CD4-positive, alpha-beta T cell treated with Interleukin-1 beta for 1 hour (primary cell): ENCODE data around the gene DKK2.

ENCODE experiments used
- DNase-seq, 2 donors: peaks; one replicate each; pipeline ENCODE4 v3.0.0-alpha.2; 2020 to 2022

Gene DKK2, protein sequence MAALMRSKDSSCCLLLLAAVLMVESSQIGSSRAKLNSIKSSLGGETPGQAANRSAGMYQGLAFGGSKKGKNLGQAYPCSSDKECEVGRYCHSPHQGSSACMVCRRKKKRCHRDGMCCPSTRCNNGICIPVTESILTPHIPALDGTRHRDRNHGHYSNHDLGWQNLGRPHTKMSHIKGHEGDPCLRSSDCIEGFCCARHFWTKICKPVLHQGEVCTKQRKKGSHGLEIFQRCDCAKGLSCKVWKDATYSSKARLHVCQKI

DNA sequence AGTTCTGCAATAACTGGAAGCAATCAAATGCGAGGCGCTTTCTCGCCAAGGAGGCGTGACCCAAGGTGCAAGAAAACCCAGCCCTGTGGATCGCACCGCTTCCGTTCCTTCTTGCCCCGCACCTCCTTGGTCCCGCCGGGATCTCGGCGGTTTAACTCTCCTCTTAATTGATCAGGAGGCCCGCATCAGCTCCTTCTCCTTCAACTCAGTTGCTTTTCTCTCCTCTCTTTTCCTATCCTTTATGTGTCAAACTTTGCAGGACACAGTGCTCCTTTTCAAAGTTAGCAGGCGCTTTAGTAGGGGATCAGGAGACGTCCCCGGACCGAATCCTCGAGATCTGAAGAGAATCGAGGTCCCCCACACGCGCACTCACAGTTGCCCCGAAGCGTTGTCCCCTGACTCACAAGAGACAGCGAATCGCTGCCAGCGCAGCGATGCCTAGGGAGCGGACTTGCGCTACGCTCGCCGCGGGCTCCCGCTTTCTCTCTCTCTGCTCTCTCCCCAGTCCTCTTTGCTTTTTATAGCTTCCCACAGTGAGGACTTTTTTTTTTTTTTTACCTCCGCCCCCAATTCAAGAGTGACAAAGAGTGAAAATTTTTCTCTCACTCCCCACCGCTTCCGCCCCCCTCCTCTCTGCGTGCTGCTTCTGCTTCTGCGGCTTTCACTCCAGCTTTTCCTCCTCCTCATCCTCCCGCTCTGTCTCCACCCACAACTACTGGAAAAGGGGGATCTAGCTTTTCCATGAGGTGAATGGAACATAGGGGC lies at the start of gene DKK2:
Gene DKK2, minus strand, starts transcription at position 495 of the 765 bp plus-strand sequence. CDS start 722 bp downstream, outside the sequence.
- no peak for DNase-seq

DNA sequence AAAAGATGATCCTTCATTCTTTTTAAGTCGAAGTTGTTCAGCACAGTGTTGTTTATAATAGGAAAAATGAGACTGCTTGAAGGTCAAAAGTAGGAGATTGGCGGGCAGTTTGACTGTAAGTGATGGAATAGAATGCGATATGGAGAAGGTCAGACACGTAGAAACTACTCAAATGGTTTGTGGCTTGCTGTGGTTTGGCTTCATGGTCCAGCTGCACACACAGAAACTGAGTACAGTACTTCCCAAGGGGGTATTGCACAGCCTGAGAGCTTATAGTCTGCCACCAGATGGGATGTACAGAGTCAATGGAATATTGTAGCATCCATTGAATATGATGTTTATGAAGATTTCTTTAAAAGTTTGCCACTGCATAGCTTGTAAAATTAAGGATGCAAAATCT lies 41.1 kb upstream of the DKK2 start:
- no peak for DNase-seq

DNA sequence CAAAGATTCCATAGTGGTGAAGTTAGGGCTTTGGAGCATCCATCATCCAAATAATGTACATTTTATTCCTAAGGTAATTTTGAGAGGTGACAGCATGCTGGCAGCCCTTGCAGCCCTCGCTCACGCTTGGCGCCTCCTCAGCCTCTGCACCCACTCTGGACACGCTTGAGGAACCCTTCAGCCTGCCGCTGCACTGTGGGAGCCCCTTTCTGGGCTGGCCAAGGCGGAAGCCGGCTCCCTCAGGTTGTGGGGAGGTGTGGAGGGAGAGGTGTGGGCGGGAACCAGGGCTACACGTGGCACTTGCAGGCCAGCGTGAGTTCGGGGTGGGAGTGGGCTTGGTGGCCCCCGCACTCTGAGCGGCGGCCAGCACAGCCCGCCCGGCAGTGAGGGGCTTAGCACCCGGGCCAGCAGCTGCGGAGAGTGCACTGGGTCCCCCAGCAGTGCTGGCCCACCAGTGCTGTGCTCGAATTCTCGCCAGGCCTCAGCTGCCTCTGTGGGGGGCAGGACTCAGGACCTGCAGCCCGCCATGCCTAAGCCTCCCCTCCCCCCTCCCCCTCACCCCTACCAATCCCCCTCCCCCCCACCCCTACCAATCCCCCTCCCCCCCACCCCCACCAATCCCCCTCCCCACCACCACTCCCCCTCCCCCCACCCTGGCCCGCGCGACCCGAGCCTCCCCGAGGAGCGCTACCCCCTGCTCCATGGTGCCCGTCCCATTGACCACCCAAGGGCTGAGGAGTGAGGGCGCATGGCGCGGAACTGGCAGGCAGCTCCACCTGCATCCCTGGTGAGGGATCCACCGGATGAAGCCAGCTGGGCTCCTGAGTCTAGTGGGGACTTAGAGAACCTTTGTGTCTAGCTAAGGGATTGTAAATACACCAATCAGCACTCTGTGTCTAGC lies 37.0 kb upstream of the DKK2 start:
- no peak for DNase-seq

DNA sequence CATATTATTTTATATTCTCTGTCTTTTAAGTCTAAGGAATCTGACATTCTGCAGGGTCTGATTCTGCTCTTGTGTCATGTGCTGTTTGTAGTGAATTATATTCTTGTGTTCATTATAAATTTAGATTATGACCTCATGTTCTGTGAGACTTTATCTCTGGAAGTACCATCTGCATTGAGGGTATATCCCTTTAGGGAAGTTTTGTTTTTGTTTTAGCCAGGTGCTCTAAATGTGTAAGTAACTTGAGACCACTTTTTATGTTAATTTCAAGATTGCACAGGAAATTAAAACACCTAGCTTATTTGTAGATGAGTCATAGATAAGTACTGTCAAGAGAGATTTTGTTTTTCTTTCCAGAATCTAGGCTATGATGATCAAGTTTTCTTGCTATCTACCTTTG lies 35.0 kb upstream of the DKK2 start:
- DNase-seq, result no peak

DNA sequence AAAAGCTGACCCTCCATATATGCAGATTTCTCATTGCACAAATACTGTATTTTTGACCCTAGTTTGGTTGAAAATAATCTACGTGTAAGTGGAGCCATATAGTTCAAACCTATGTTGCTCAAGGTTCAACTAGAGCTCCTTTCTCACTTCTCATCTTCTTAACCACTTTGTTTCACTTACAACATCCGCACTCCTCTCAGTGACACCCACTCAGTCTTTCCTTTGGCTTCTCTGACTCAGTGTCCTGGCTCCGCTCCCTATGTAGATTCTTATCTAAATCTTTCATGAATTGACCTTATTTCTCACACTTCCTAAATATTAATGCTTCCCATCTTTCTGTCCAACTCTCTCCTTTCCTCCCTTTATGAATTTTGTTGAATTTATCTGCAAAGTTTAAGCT lies 32.9 kb upstream of the DKK2 start:
- no peak for DNase-seq

DNA sequence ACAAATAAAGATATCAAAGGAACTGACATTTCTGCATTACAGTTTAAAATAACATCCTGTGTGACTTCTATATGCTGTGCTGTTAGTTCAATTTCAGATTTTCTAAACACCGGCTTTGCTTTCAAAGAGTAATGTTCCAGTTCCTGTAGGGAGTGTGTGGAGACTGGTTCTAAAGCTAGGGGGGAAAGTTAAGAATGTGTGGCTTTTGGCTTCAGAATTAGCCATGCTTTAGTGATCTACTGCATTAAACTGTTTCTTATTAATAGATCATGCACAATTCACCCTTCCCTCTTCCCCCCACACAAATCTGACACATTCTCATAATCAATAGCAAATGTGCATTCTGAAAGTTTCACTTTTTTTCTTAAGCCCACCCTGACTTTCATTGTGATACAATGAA lies 32.0 kb upstream of the DKK2 start:
- DNase-seq, result no peak

DNA sequence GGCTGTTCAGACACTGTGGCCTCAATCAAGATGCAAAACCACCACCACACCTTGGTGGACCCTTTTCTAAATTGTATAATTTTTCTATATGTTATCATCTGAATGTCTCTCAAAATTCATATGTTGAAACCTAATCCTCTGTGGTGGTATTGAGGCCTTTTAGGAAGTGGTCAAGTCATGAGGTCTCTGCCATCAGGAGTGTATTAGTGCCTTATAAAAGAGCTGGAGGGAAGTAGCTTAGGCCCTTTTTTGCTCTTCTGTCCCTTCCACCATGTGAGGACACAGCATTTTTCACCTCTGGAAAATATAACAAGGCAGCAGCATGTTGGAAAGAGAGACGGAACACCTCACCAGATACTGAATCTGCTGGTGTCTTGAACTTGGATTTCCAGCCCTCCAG lies 30.5 kb upstream of the DKK2 start:
- DNase-seq, result no peak

DNA sequence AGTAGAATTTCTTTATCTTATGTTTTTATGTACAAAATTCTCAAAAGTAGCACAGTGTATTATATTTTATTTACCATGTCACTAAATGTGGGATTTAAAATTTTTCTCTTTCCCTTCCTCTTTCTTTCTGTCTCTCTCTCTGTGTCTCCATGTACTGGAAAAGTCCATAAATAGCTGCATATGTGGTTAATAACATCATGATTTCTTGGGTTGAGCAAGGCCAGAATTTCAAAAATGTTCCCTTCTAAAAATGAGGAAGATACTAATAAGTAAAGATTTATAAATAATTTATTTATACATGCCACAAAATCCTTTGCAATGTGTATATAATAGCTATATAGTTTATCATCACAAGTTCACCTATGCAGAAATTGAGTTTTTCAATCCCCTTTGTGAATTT lies 29.1 kb upstream of the DKK2 start:
- no peak for DNase-seq

DNA sequence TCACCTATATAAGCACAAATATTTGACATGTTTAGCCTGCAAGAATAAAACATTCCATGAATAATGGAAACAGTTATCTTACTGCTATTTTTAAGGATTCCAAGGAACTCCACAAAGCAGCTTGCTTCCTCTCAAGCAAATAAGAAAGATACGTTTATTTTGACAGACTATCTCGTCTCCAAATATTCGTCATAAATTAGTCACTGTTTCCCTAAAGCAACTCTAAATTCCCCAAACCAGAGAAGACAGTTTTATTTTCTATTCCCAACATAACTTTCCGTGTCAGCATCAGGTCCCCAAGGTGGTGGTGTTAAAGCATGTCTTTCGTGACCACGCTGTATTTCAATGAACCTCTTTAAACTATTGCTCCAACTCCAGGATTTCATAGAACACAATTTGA lies 24.3 kb upstream of the DKK2 start:
- no peak for DNase-seq

DNA sequence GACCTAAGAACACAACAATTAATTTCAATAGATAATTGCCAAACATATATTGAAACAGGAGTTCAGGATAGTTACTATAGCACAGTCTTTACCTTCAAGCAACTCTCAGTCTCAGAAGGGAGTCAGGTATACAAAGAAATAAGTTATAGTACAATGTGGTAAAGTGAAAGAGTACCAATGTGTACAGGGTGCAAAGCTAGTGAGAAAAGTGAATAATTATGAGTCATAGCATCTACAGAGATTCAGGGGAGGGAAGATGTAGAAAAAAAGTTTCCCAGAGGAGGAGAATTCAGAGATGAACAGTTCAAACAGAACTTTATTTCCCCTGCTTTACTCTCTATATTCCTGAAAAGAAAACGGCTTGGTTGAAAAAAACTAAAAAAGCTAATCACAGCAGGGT lies 22.7 kb upstream of the DKK2 start:
- no peak for DNase-seq

DNA sequence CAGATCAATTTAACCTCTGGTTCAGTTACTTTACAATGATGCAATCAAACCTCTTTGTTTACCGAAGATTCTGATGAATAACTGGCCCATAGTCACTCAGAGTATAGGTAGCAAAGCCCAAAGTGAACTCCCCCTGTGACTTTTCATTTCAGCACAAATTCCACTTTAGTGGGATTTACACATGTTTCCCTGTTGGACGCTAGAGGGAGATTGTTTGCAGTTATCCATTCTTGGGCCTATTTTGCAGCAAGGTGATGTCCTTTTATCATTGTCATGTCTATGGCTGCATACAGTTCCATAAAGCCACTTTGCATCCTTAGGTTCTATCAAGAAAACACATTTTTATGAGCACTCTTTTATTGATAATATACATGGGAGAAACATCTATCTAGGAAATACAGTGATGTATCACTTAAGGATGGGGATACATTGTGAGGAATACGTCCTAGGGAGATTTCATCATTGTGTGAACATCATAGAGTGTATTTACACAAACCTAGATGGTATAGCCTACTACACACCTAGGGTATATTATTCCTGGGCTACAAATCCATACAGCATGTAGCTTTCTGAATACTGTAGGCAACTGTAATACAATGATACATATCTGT lies 14.5 kb upstream of the DKK2 start:
- no peak for DNase-seq

DNA sequence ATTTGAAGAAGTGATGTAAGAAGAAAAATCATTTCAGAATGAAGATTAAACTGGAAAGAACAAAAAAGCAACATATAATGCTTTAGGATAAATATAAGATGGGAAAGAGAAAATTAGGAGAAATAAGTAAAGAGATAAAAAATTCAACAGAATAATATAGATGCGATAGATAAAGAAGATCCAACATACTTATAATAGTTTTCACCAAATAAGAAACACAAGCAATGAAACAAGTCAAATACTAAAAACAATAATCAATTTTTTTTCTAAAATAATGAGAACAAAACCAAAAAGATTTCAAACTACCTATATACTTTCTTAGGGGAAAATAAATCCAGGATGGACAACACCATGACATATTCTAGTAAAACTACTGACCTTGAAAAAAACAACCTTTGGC lies 10.1 kb upstream of the DKK2 start:
- DNase-seq, result no peak

DNA sequence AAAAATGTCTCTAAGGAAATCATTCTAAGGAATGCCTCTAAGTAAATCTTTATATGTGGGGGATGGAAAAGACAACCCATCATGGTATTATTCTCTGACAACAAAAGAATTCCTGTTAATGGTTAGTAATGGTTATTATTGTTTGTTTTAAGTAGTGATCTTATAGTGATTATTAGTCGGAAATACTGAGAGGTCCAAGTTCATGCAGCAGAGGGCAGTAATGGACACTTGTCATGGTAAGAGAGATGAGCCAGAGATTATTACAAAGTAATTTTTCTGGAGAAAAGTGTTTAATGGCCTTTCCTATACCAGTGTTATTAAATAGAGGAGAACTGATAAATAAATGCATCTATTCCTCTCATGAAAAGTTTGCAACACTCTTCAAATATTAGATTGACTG lies 8.1 kb upstream of the DKK2 start:
- no peak for DNase-seq

DNA sequence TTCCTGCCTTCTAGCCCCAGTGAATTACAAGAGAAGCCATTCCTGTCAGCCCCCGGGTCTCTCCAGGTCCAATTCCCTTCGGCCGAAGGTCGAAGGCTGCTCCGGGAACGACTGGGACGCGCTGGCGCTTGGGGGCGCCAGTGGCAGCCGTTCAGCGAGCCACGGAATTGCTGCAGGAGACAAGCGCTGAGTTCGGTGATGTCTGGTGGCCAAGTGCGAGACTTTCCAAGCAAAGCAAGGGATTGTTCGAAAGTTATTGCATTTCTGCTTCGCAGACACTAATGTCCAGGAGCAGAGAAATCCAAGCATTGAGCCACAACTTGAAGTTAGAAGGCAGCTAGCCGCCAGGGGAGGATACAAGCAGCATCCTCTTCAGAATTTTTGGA lies 1.1 kb upstream of the DKK2 start:
- DNase-seq, result no peak

DNA sequence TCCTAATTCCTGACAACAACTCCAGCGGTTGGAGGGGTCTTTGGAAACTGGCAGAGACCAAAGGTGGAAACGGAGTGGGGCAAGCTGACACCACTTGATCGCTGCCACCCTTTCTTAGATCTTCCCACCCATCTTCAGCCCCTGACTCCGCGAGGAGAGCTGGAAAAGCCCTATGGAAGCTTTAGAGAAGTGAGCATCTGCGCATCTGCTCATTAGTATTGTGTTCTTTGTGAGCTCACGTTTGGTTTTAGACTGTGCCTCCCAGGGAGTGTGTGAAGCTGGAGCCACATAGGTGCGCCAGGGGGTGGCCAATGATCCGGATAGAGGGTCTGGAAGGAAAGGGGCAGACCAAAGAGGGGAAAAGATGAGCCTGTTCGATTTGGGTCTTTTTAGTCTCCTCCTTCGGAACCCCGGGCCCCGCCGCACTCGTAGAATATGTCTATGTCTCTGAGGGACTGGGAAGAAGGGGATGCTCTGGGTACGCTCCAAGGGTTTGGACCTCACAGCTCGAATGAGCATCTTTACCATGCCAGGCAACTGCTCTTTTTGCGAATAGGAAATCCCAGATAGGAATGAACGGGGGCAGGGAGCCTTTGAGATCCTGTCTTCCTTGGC lies 578 bp upstream of the DKK2 start:
- DNase-seq, result no peak

DNA sequence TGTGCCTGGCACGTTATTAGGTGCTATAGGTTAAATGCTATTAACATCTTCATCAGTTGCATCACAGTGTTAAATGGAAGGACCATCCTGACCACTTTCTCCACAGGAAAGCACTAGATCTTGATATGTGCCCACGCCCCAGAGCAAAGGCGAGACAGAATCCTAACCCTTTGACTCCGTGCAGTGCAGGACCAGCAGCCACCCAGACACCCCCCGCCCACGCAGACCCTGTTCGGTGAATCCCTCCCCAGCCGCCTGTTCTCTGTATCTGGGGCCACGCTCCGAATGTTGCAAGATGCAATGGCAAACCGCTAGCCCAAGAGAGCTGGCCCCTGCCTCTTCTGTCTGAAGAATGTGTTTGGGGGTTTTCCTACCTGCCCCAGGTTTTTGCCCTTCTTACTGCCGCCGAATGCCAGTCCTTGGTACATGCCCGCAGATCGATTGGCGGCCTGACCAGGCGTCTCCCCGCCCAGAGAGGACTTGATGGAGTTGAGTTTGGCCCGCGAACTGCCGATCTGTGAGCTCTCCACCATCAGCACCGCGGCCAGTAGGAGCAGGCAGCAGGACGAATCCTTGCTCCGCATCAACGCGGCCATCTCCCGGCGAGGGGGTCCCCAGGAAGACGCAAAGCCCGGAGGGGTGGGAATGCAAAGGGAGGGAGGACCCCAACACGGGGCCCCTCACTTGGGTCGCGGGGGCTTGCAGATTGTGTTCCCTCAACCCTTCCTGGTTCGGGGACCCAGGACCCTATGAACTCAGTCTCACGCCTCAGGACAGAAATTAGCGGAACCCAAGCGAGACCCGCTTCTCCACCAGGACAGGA lies 906 bp downstream of the DKK2 start:
- DNase-seq, result no peak

DNA sequence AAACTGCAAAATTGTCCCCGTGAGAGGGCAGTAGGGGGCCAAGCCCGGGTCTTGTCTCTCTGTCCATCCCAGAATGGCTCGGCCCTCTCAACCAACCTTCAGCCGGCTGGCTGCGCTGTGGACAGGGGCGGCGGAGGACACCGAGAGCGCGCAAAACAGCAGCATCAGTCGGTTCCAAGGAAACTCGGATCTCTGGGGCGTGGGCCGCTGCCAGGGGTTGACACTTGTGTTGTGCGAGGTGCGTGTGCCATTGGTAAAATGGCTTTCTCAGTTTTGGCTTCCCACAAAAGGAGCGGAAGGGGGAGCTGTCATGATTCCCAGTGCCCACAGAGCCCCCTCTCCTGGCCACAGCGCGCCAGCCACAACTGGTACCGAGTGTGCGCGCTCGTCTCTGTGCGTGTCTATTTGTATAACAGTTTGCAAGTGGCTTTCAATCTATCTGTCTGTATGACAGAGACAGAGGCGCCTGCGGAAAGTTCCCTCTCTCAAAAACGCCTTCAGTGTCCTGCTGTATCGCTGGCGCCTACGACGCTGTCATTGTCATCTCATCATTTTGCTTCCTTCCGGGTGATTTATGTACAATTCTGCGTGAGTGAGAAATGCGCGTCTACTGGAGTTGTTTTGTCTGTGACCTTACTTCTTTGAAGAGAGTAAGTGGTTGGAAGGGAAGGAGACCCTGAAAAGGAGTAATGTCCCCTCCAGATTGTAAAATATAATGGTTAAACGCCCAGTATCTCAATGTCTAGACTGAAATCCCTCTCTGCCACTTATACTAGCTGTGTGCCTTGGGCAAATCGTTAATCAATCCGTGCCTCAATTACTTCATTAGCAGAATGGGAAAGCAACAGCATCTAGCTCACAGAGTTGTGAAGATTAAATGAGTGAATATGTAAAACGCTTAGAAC lies 1.8 kb downstream of the DKK2 start:
- DNase-seq, result no peak

DNA sequence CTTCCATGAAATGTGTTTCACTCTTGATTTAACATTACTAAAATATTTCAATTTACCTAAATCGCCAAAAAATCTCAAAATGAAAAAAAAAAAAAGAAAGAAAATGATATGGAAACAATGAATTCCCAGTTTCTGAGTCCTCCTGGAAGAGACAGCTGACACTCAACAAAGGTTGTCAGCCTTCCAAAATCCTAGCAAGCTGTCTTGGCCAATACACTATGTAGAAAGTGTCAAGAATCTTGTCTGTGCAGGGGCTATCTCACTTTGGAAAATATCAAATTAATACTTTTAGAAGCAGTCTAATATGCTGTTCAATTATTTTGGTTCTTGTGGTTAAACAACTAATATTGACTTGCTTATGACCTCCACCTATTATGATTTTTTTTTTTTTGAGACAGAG lies 8.7 kb downstream of the DKK2 start:
- no peak for DNase-seq

DNA sequence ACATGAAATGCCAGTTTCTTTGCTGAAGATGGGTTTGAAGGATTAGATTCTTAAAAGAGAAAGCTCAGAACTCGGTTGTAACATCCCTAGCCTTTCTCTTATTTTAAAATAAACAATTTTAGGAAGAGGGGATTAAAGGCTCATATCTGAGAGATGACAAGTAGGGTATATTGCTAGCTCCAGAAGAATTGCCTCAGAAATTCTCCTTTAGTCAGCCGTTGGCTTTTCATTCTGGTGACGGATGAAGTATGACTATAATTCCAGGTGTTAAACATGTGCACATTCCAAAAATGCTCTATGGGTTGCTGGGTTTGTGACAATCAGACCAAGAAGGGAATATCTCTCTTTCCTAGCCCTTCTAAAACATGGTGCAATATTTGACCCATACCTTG lies 17.8 kb downstream of the DKK2 start:
- no peak for DNase-seq

DNA sequence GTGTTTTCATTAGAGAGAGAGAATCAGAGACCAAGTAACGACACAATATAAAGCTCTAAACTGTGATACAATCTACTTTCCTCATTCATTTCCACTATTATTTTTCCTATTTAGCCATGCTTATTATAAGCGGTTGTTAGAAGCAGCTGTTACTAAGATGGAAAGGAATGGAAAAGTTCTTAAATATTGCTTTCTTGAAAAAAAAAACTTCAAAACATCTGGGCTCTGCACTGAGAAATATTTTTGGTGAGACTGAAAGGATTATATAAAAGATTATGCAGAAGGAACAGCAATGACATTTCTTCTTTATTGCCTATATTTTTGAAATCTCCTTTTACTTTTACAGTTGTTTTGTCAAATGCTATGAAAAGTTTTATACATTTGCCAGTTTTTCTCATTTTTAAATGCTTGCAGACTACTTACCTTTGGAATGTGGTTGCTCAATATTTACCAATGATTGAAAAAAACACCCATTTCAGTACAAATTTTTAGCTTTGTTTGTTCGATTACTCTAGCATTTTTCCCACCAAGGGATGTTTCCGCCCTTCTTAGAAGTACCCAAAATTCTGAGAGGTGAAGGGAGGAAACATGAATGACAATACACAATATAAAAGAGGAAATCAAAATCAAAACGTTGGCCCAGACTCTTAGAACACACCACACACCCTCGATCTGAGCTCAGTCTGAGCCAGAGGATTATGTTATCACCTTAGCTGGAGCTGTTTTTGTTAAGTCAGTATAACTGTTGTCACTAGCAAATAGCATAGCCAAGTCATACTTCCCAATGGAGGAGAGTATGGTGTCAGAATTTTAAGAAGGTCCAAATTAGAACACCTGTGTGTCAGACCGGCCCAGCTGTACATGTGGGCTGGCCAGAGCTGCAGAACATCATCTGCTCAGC lies 18.4 kb downstream of the DKK2 start:
- no peak for DNase-seq
